Activated CD8-positive, alpha-beta memory T cell treated with anti-CD3 and anti-CD28 coated beads, Interleukin-2, amount 50 U/mL, for 4 hours (primary cell): ENCODE measurements around the gene NLK.

ENCODE experiments used
- DNase-seq: peaks from one replicate; pipeline ENCODE4 v3.0.0-alpha.2; 2020

Gene NLK

GRCh38 chr17:28041068-28041843 lies 1.2 kb upstream of the NLK start:
- peak; percentile 98 for DNase-seq

GRCh38 chr17:28041844-28042656 lies 427 bp upstream of the NLK start:
- DNase-seq: no peak

- no peak for DNase-seq
Observed at GRCh38 chr17:28042721-28043291, 329 bp downstream of the NLK start.

- DNase-seq: no peak
Observed at GRCh38 chr17:28043296-28043695, 819 bp downstream of the NLK start.

GRCh38 chr17:28043741-28044140 lies 1.3 kb downstream of the NLK start:
- no peak for DNase-seq

GRCh38 chr17:28045304-28045703 lies 2.8 kb downstream of the NLK start:
- DNase-seq: no peak

- DNase-seq: no peak
Observed at GRCh38 chr17:28046034-28046825, 3.8 kb downstream of the NLK start.

- no peak for DNase-seq
Observed at GRCh38 chr17:28047806-28048205, 5.3 kb downstream of the NLK start.

GRCh38 chr17:28049071-28049470 lies 6.6 kb downstream of the NLK start:
- no peak for DNase-seq

- DNase-seq: no peak
Observed at GRCh38 chr17:28053044-28053670, 10.7 kb downstream of the NLK start.

GRCh38 chr17:28053725-28054124 lies 11.2 kb downstream of the NLK start:
- DNase-seq: no peak

GRCh38 chr17:28055546-28056275 lies 13.2 kb downstream of the NLK start:
- DNase-seq: no peak

- DNase-seq: no peak
Observed at GRCh38 chr17:28056276-28056620, 13.8 kb downstream of the NLK start.

GRCh38 chr17:28057731-28058246 lies 15.3 kb downstream of the NLK start:
- no peak for DNase-seq

- DNase-seq: no peak
Observed at GRCh38 chr17:28059675-28060074, 17.2 kb downstream of the NLK start.

GRCh38 chr17:28065706-28066105 lies 23.2 kb downstream of the NLK start:
- DNase-seq: no peak

- DNase-seq: no peak
Observed at GRCh38 chr17:28069061-28069460, 26.6 kb downstream of the NLK start.

- no peak for DNase-seq
Observed at GRCh38 chr17:28071179-28071578, 28.7 kb downstream of the NLK start.

GRCh38 chr17:28071891-28072606 lies 29.6 kb downstream of the NLK start:
- no peak for DNase-seq

- no peak for DNase-seq
Observed at GRCh38 chr17:28072936-28073533, 30.6 kb downstream of the NLK start.

- no peak for DNase-seq
Observed at GRCh38 chr17:28074010-28074409, 31.5 kb downstream of the NLK start.
